ENCODE data around the gene PARP14. TPM values are rescaled to one million over a fixed set of nuclear protein-coding genes. Genes with fewer than 3 reads are reported as not detected.

Gene PARP14
- total RNA-seq, 1 experiment from 2014 or later: 17.4 TPM

GRCh38 chr3:122694966-122695365 is 14.3 kb downstream of the PARP14 start:
- H3K23ac ChIP-seq (ENCODE audit: insufficient read length, low read depth, low read length): no peak overlapping the region
- no peaks in the 10 kb centered on the region for H3K23me2 ChIP-seq (ENCODE audit: insufficient read length, low read depth, low read length, poor library complexity, severe bottlenecking)
- no CpG with 5 or more reads among the region's 7 CpGs for WGBS (ENCODE audit: extremely low coverage, insufficient read length, low lambda C conversion rate)
- no peaks in the 10 kb centered on the region for H3K27me3 Mint-ChIP-seq (ENCODE audit: low read depth)
- no peak overlapping the region for H3K27ac ChIP-seq (ENCODE audit: insufficient read length, low read depth, low read length)
- H3K9me3 Mint-ChIP-seq: no peaks in the 10 kb centered on the region
- H3K27me3 ChIP-seq (ENCODE audit: insufficient read depth, low read length): no peaks in the 10 kb centered on the region
- H3K27ac Mint-ChIP-seq: no peak overlapping the region
- peaks cover 0 to 10% (median 0%) of the 10 kb centered on the region in 3 experiments; a peak in 2 of 7 replicates for H3K36me3 Mint-ChIP-seq (ENCODE audit: insufficient read depth in 1 of 3, low read depth in 3 of 3)
- H4K5ac ChIP-seq (ENCODE audit: insufficient read length, low read depth, low read length): no peak overlapping the region
- no peaks in the 10 kb centered on the region for H4K20me1 ChIP-seq (ENCODE audit: control insufficient read depth, insufficient read depth, insufficient read length)
- no peaks in the 10 kb centered on the region for H3K79me1 ChIP-seq (ENCODE audit: insufficient read depth, low read depth, low read length, poor library complexity, severe bottlenecking)
- no peaks in the 10 kb centered on the region for H3K4me1 ChIP-seq (ENCODE audit: insufficient read depth, low read length)
- H3K9me3 ChIP-seq (ENCODE audit: control insufficient read depth, low read depth, low read length): no peaks in the 10 kb centered on the region
- no peak overlapping the region for H2AFZ ChIP-seq (ENCODE audit: low read length)
- H2BK120ac ChIP-seq (ENCODE audit: low read depth, low read length, poor library complexity, severe bottlenecking): no peak overlapping the region
- no peak overlapping the region for H2BK12ac ChIP-seq (ENCODE audit: insufficient read length, low read depth, low read length)
- no peak overlapping the region for H4K8ac ChIP-seq (replicated peaks; ENCODE audit: insufficient read length, low read depth, low read length)
- H3K9ac ChIP-seq (ENCODE audit: extremely low read depth, insufficient read length, low read length): no peak overlapping the region
- TF ChIP-seq CTCF (conservative IDR thresholded peaks at IDR 0.05): no peak
- no peak overlapping the region for H2BK5ac ChIP-seq (ENCODE audit: insufficient read length, low read length)
- no peak overlapping the region for H2AK5ac ChIP-seq (ENCODE audit: insufficient read length, low read length)
- no peak overlapping the region for H2BK15ac ChIP-seq (ENCODE audit: low read depth, low read length)
- no peak overlapping the region for H3K14ac ChIP-seq (ENCODE audit: insufficient read depth, low read length)
- H2BK20ac ChIP-seq (ENCODE audit: low read depth, low read length, poor library complexity, severe bottlenecking): no peak overlapping the region
- DNase-seq: no peak
- no peak overlapping the region for H3K4me2 ChIP-seq (ENCODE audit: insufficient read depth, insufficient read length, low read length)
- no peak overlapping the region for H4K91ac ChIP-seq (ENCODE audit: insufficient read length, low read depth, low read length)
- H3K79me2 ChIP-seq (ENCODE audit: insufficient read depth, low read length): no peaks in the 10 kb centered on the region
- H3K4ac ChIP-seq (ENCODE audit: low read depth, low read length): no peak overlapping the region
- no peak overlapping the region for H3K18ac ChIP-seq (ENCODE audit: insufficient read length, low read depth, low read length)
- no peak overlapping the region for H3K56ac ChIP-seq (ENCODE audit: insufficient read length, low read depth, low read length)
- H3K4me1 Mint-ChIP-seq: no peaks in the 10 kb centered on the region
- no peak overlapping the region for H3K4me3 Mint-ChIP-seq
- H3T11ph ChIP-seq (ENCODE audit: low read length): no peak overlapping the region
